Epithelial cell of prostate (primary cell): ENCODE data around the gene PRSS8.
"Not testable (repeated sequence)": the region's sequence is repeated elsewhere in the genome, so short reads cannot be mapped to it uniquely, and the experiment has no call there.

Experiments used
- DNase-seq: peaks from one replicate; pipeline ENCODE4 v3.0.0-alpha.2; 2011; ENCODE audit warnings: low read depth, low spot score
- H3K27ac ChIP-seq: fragments of 450-650 bp; 2 replicates; pipeline ENCODE4 v1.5.1; 2017; ENCODE audit warnings: mild to moderate bottlenecking

PRSS8 gene

DNA sequence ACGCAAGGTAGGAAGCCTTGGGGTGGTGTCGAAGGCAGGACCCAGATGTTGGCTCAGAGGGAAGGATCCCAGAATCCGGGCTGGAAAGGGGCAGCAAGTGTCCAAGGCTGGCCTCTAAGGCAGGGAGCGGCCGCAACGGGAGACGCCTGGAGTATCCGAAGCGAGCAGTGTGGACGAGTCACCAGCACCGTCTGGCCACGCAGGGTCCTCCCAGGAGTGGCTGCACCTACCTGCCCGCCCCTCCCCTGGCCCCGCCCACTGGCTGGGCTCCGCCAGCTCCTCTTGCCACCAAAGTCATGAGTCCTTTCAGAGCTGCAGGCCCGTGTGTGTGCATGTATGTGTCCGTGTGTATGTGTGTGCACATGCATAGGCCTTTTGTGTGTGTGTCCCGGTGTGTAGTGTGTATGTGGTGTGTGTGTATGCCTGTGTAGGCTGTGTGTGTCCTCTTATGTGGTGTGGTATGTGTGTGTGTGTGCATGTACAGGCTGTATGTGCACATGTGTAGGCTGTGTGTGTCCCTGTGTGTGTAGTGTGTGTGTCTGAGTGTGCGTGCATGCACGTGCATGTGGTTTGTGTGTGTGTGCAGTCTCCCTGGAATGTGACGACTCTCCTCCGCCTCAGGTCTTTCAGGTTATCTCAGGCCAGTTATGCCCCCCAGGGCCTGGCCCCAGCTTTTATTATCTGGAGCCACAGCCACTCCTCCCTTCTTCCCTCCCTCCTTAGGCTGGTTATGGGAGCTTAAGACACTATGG, at the start of gene PRSS8:
Gene PRSS8 (minus strand): TSS at position 193 of the 752 bp plus-strand sequence. CDS start 229 bp downstream, outside the sequence.
- H3K27ac ChIP-seq = peak within 1 kb of the TSS; percentile 96
- no peak for DNase-seq

DNA sequence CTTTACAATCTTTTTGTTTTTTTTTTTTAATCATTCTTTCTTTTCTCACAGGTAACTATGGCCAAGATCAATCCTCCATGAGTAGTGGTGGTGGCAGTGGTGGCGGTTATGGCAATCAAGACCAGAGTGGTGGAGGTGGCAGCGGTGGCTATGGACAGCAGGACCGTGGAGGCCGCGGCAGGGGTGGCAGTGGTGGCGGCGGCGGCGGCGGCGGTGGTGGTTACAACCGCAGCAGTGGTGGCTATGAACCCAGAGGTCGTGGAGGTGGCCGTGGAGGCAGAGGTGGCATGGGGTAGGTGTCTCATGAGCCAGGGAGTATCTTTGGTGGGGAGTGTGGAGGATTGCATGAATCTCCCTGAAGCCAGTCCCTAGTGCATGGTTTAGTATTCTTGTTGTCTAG, 49.4 kb upstream of the PRSS8 start:
- H3K27ac ChIP-seq = no peak overlapping the region
- no peak for DNase-seq

DNA sequence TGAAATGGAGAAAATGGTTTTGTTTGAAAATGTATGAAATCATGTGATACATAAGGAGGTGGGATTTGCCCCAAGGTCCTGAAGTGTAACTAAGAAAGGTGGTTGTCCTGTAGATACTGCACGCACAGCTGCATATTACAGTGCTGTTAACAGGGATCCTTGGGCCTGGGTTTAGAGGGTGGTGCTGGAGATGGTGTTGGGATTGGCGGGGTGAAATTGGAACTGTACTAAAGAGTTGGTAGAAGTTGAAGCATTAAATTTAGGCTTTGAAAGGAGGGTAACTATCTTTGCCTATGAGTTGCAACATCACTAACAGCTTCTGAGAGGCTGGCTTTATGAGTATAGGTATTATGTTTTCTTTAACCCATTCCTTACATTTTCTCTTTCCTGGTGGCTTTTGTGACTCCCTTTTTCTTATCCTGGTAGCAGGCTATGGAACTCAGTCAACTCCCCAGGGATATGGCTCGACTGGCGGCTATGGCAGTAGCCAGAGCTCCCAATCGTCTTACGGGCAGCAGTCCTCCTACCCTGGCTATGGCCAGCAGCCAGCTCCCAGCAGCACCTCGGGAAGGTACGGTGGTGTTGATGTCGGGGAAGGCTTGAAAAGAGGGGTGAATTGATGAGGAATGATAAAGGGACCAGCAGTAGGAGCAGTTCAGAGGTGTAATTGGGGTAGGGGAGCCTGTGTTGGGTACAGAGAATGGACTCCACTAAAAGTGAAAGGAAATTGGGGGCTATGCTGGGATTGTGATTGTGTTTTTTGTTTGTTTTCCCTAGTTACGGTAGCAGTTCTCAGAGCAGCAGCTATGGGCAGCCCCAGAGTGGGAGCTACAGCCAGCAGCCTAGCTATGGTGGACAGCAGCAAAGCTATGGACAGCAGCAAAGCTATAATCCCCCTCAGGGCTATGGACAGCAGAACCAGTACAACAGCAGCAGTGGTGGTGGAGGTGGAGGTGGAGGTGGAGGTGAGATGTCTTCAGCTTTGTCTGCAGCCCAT, 48.2 kb upstream of the PRSS8 start:
- no peak overlapping the region for H3K27ac ChIP-seq
- DNase-seq = no peak

DNA sequence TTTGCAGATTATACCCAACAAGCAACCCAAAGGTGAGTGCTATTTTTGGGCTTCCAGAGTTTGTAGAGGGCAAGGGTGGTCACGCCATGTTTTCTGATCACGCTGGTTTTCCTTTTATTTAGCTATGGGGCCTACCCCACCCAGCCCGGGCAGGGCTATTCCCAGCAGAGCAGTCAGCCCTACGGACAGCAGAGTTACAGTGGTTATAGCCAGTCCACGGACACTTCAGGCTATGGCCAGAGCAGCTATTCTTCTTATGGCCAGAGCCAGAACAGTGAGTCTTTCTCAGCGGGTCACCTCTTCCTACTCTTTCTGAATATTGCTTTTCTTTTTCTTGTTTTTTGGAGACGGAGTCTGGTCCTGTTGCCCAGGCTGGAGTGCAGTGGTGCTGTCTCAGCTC, 46.9 kb upstream of the PRSS8 start:
- no peak for DNase-seq
- peak overlapping the region; percentile 81 for H3K27ac ChIP-seq

DNA sequence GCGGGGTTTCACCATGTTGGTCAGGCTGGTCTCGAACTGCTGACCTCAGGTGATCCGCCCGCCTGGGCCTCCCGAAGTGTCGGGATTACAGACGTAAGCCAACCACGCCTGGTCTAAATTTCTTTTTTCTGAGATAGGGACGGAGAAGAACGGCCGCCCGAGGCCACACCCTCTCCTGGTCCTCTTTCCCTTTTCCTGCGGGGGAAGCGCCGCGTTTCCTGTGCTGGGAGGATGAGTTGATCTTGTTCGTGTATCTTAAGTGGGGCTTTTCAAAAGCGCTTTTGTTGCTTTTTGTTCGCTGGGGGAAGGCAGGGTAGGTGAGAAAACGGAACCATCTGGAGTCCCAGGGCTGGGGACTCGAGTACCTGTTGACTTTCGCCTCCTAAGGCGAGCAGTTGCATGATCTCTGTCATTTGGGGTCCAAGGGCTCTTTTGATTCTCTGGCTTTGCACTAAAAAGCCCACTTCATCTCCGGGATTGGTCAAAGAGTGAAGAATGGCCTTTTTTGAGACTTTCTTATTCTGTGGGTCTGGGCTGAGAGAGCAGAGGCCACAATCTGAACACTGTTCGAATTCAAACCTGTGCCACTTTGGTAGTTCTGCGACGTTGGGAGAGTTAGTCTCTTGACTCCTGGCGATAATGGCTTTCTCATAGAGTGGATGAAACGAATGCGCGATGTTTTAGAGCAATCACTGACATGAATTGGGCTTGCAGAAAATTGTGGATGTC, 45.7 kb upstream of the PRSS8 start:
- H3K27ac ChIP-seq = peak overlapping the region; percentile 81
- no peak for DNase-seq

DNA sequence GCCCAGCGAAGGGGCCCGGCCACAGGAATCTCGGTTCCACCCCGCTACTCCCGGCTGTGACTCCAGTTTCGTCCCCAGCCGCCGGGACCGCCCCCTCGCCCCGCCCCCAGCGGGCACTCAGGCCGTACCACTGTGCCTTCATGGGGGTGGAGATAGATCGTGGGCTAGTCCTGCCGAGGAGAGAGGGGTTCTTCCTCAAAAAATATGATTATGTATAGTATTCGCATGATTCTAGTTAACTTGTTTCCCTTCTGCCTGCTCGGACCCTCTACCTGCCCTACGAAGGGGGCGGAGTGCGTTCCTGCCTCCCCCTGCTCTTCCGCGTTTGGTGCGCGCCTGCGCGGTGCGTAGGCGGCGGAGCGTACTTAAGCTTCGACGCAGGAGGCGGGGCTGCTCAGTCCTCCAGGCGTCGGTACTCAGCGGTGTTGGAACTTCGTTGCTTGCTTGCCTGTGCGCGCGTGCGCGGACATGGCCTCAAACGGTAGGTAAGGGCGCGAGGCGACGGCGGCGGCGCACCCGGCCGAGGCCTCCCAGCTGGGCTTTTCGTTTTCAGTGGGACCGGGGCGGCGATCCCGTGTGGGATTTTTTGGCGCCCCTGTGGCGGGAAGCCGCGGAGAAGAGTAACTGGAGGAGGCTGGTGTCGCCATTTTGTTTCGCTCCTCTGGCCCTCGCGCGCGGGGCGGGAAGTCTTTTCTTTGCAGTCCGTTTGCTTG, 44.4 kb upstream of the PRSS8 start, which contains the start of gene FUS:
Gene FUS (plus strand): TSS at position 393 of the 713 bp plus-strand sequence. CDS start 76 bp downstream, at position 469.
- H3K27ac ChIP-seq = peak within 1 kb of the TSS; percentile 81
- DNase-seq = peak; percentile 51

DNA sequence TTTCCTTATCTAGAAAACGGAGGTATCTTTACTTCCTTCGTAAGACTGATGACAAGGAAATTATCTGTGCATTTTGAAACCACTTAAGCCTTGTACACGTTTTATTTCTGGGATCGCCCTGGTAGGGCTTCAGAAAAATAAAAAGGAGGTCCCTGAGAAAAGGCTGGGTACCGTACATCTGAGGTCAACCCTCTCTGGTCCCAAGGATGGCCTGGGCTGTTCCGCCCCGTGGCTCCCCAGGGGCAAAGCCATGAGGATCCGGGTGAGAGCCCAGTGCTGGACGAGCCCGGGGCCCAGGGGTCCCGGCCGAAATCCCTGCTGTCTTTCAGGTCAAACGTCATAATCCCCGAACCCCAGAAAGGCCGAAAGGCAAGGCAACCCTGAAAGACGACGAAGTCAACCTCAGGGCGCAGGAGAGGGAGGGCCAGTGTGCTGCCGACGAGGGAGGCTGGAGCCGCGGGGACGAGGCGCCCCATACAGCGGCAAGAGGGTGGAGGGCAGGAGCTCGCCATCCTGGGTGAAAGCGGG, 43.8 kb upstream of the PRSS8 start:
- no peak for DNase-seq
- peak overlapping the region; percentile 81 for H3K27ac ChIP-seq

DNA sequence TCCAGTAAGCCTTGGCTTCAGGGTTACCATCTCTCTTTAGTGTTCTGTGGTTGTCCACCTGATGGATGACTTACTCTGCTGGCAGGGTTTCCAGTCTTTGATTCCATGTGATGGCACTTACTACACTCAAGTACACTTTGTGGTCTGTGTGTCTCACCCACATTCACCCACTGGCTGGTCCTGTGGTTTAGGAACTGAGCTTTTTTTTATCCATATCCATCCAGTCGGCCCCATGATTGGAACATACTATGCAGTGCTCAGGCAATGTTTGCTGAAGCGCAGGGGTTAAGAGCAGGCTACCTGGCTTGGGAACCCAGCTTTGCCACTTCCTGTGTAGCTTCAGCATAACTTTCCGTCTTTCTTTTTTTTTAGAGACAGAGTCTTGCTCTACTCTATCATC, 41.6 kb upstream of the PRSS8 start:
- DNase-seq = peak; percentile 76
- H3K27ac ChIP-seq = no peak overlapping the region

DNA sequence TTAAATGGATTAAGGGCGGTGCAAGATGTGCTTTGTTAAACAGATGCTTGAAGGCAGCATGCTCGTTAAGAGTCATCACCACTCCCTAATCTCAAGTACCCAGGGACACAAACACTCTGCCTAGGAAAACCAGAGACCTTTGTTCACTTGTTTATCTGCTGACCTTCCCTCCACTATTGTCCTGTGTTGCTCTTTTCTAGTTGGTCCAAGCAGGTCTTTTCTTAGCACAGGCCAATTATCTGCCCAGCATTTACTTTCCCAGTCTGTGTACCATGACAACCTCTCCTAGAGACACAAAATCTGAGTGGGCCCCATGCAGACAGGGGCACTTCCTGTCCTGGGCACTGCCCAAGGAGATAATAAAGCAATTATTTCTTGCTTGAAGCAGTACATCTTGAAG, 34.5 kb upstream of the PRSS8 start:
- not testable (repeated sequence) for H3K27ac ChIP-seq, DNase-seq

DNA sequence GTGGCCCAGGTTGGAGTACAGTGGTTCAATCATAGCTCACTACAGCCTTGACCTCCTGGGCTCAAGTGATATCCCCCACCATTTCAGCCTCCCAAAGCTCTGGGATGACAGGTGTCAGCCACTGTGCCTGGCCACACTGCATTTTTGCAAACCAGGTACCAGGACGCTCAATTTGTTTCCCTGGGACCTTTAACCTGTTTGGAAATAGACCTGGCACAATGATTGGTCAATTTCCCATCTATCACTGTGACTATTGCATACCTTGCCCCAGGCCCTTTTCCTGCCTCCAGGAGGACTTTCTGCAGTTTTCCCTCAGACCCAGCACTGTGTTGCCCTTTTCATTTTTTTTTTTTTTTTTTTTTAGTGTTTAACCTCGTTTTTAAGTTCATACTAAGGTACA, 33.3 kb upstream of the PRSS8 start:
- no peak overlapping the region for H3K27ac ChIP-seq
- no peak for DNase-seq

DNA sequence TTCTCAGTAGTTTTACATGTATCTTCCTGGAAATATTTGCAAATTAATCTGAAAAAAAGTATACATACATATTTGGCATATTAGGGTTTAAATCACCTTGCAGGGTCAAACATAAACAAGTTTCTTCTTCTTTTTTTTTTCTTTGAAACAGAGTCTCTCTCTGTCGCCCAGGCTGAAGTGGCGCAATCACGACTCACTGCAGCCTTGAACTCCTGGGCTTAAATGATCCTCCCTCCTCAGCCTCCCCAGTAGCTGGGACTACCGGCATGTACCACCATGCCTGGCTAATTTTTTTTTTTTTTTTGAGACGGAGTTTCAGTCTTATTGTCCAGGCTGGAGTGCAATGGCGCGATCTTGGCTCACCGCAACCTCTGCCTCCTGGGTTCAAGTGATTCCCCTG, 31.8 kb upstream of the PRSS8 start:
- no peak for DNase-seq
- no peak overlapping the region for H3K27ac ChIP-seq

DNA sequence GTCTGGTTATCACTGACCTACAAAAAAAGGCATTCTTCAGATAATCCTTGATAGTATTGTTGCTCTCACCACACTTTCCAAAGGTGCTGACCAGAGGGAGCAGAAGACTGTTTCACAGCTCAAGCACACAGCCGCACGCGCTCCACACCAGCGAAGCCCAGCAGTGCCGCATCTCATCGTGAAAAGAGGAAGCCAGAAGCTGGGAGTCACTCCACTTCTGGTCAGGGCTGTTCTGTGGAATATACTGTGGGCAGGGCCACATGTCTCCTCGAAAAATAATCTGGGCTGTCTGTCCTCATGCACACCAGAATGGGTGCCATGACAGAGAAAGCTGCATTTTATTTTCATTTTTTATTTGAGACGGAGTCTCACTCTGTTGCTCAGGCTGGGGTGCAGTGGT, 21.6 kb upstream of the PRSS8 start:
- no peak for DNase-seq
- H3K27ac ChIP-seq = no peak overlapping the region

DNA sequence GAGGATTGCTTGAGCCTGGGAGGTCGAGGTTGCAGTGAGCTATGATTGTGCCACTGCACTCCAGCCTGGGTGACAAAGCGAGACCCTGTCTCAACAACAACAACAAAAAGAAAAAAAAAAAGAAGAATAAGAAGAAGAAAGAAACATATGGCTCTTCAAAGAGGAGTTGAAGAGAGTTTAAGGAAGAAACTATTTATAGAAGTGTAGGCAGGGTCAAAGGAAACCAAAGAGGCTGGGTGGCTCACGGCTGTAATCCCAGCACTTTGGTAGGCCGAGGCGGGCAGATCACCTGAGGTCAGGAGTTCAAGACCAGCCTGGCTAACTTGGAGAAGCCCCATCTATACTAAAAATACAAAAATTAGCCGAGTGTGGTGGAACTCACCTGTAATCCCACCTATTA, 15.4 kb upstream of the PRSS8 start:
- not testable (repeated sequence) for H3K27ac ChIP-seq, DNase-seq

DNA sequence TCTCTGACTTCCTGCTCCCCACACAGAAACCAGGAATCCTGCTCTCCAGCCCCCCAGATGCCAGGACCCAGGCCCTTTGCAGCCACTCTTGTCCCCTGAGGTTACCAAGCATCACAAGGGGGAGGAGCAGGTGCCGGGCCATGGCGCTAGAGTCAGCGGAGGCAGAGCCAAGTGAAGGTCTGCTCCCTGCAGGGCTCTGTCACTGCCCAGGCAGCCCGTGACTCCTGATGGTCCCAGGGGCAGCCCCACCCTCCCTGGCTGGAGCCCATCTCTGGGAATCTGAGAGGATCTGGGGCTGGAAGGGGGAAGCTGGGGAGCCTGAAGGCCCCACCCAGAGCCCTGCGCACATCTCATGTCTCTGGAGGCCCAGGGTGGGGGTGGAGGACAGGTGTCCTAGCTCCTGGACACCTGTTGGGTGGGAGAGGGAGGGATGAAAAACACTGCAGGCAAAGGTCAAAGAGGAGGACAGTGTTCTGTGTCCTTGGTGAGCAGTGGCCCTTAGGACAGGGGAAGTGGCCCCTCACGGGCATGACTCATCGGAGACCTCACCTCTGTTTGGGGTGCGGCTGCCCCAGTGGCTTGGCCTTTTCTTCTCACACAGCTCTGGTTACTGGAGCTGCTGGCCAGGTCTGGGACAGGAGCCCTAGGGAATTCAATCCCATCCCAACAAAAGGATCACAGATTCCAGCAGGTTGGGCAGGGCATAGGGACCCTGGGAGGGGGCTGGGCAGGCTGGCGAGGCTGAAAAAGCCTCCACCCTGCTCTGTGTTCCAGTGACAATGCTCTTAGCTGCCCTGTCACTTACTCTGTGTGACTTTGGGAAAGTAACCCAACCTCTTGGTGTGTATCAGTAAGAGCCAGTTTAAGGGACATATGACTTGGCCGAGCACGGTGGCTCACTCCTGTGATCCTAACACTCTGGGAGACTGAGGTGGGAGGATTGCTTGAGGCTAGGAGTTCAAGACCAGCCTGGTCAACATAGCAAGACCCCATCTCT, 14.7 kb upstream of the PRSS8 start, which contains the start of gene PRSS36:
Gene PRSS36 (minus strand): TSS at position 173 of the 997 bp plus-strand sequence. CDS start 31 bp downstream, at position 142.
- DNase-seq = no peak
- H3K27ac ChIP-seq = no peak within 1 kb of the TSS

DNA sequence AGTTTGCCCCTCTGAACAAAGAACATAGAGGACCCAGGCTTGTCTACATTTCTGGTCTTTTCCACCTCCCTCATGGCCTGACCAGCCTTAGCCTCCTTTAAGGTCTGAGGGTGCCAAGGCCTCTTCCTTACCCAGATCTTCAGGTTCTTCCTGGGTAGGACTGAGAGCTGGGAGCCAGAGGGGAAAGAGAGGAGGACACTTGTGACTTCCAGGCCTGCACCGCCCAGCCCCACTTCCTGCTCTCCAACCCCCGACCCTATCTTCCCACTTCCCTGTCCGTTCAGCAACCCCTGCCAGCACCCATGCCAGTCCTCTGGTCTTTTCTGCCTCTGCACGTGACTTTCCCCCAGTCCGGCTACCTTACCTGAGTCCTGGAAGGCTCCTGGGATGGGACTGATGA, 13.8 kb upstream of the PRSS8 start:
- DNase-seq = no peak
- H3K27ac ChIP-seq = no peak overlapping the region

DNA sequence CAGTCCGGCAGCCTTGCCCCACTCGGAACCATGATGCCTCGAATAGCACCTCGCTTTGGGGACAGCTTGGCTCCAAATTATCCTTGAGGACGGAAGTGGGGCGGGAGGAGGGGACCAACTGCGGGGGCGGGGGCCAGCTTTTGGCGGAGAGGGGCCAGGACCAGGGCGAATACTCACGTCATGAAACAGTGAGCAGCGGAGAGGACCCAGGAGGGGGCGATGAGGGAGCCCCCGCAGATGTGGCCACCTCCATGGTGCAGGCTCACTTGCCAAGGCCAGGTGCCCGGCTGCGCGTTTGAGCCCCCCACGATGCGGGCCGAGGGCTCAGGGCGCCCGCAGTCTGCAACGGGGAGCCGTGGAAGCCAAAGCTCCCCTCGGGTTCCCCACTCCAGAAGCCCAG, 13.4 kb upstream of the PRSS8 start:
- no peak overlapping the region for H3K27ac ChIP-seq
- no peak for DNase-seq

DNA sequence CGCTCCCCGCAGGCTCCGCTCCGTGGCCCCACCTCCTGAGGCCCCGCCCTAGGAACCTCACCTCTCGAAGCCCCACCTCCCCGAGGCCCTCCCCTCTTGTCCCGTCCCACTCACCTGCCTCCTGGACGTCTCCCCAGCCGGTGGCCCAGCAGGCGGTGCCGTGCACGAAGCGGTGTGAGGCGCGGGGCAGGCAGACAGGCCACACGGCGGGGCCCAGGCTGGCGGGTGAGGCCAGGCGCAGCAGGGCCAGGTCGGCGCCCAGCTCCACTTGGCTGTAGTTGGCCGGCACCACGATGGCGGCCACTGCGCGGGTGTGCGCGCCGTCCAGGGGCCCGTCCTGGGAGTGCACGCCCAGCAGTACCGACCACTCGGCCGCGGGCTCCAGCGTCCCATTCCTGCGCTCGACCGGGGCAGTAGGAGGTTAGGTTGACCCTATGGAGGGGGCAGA, 12.8 kb upstream of the PRSS8 start:
- H3K27ac ChIP-seq = no peak overlapping the region
- DNase-seq = no peak

DNA sequence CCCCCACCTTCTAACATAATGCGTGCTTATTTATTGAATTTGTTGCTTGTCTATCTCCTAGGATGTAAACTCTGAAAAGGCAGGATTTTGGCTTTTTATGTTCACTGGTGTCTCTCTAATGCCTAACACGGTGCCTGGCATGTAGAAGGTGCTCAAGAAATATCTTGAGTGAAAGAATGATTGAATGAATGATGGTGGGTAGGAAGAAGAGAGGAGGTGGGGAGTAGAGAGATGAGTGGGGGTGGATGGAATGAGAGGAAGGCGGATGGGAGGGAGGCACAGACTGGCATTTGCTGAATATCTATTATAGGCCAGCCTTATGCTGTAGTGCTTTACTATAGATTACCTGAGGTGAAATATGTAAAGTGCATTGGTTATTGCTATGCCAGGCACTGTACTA, 12.0 kb upstream of the PRSS8 start:
- DNase-seq = no peak
- H3K27ac ChIP-seq = no peak overlapping the region
